Brain microvascular endothelial cell (primary cell): ENCODE data around the gene TIGD4.
"Not testable (repeated sequence)": the region's sequence is repeated elsewhere in the genome, so short reads cannot be mapped to it uniquely, and the experiment has no call there.

Source experiments
- DNase-seq: peaks from one replicate; pipeline ENCODE4 v3.0.0-alpha.2; 2020
- H3K27ac ChIP-seq: fragments of 250-450 bp; sonication (Bioruptor Pico); 2 replicates; pipeline ENCODE4 v1.5.1; 2020; ENCODE audit warnings: mild to moderate bottlenecking, moderate library complexity
- H3K27me3 ChIP-seq: fragments of 250-450 bp; sonication (Bioruptor Pico); replicated peaks from 2 replicates; pipeline ENCODE4 v1.5.1; 2020; ENCODE audit warnings: mild to moderate bottlenecking
- H3K36me3 ChIP-seq: fragments of 250-450 bp; sonication (Bioruptor Pico); replicated peaks from 2 replicates; pipeline ENCODE4 v1.5.1; 2020; ENCODE audit warnings: mild to moderate bottlenecking
- H3K4me3 ChIP-seq: 2 replicates; pipeline ENCODE4 v1.5.1; 2011; ENCODE audit warnings: low read depth, mild to moderate bottlenecking, control low read depth, low read length, moderate library complexity
- CTCF ChIP-seq: IDR thresholded peaks from 2 replicates; pipeline ENCODE4 v1.5.1; 2011; ENCODE audit warnings: low read depth, mild to moderate bottlenecking, moderate library complexity, low read length, control low read depth, inconsistent platforms; ENCODE audit errors: missing control alignments
- in situ Hi-C: cut with HindIII; loops from 2 replicates; pipeline ENCODE4 v1.10.0; 2017; ENCODE audit warnings: low sequenced_read_pairs, low pct_ligation_motif_present

The TIGD4 gene

GRCh38 chr4:152771741-152772533 is 7.6 kb downstream of the TIGD4 start:
- no peaks in the 10 kb centered on the region for H3K27me3 ChIP-seq
- in situ Hi-C loops = no loop called here
- H3K4me3 ChIP-seq = no peak overlapping the region
- no peak for TF ChIP-seq CTCF
- no peak overlapping the region for H3K27ac ChIP-seq
- H3K36me3 ChIP-seq = no peaks in the 10 kb centered on the region
- no peak for DNase-seq

GRCh38 chr4:152765069-152765737 is 14.3 kb downstream of the TIGD4 start:
- DNase-seq, in situ Hi-C loops, H3K27me3 ChIP-seq, H3K4me3 ChIP-seq, H3K36me3 ChIP-seq, H3K27ac ChIP-seq: not testable (repeated sequence)

GRCh38 chr4:152763796-152764195 is 15.7 kb downstream of the TIGD4 start:
- in situ Hi-C loops = no loop called here
- DNase-seq = no peak
- H3K4me3 ChIP-seq = no peak overlapping the region
- TF ChIP-seq CTCF = no peak
- no peaks in the 10 kb centered on the region for H3K36me3 ChIP-seq
- no peak overlapping the region for H3K27ac ChIP-seq
- H3K27me3 ChIP-seq = no peaks in the 10 kb centered on the region

GRCh38 chr4:152748619-152749018 is 30.9 kb downstream of the TIGD4 start:
- Histone ChIP-seq H3K4me3 (no peak overlapping the region), H3K36me3 (no peaks in the 10 kb centered on the region), H3K27ac (no peak overlapping the region), H3K27me3 (no peaks in the 10 kb centered on the region)
- no peak for TF ChIP-seq CTCF
- DNase-seq = no peak
- in situ Hi-C loops = no loop called here

GRCh38 chr4:152747444-152747843 is 32.1 kb downstream of the TIGD4 start:
- DNase-seq = no peak
- H3K4me3 ChIP-seq = no peak overlapping the region
- H3K36me3 ChIP-seq = no peaks in the 10 kb centered on the region
- TF ChIP-seq CTCF = no peak
- H3K27ac ChIP-seq = no peak overlapping the region
- in situ Hi-C loops = no loop called here
- no peaks in the 10 kb centered on the region for H3K27me3 ChIP-seq

- Histone ChIP-seq H3K27ac (no peak overlapping the region), H3K27me3 (no peaks in the 10 kb centered on the region), H3K36me3 (no peaks in the 10 kb centered on the region), H3K4me3 (no peak overlapping the region)
- DNase-seq = no peak
- TF ChIP-seq CTCF = no peak
- in situ Hi-C loops = no loop called here
Observed at GRCh38 chr4:152738827-152739226, 40.7 kb downstream of the TIGD4 start.
